ENCODE results near the gene ABCC5. TPM values are rescaled to one million over a fixed set of nuclear protein-coding genes. Genes with fewer than 3 reads are reported as not detected.

The ABCC5 gene
- total and polyA plus RNA-seq, 2 of the 8 experiments (the other 6 are each of a cell fraction or from before 2014, with no cell fraction given): 25.3 to 40.8 TPM

- Histone ChIP-seq H2BK20ac (ENCODE audit: low read length) (no peak overlapping the region), H3K36me3 (ENCODE audit: control insufficient read depth in 2 of 4, insufficient read depth in 4 of 4, low read length in 3 of 4) (peaks cover 0 to 22% (median 9%) of the 10 kb centered on the region in 4 experiments; a peak in 2 of 8 replicates), H3K9me3 (ENCODE audit: insufficient read depth in 2 of 2, low read depth in 1 of 2, low read length in 1 of 2) (no peaks in the 10 kb centered on the region), H3K23ac (ENCODE audit: insufficient read length) (no peak overlapping the region), H3K23me2 (ENCODE audit: low read depth, low read length) (no peaks in the 10 kb centered on the region), H3K56ac (replicated peaks; ENCODE audit: insufficient read length, low read depth, low read length) (no peak overlapping the region), H2AK5ac (ENCODE audit: low read depth, low read length) (no peak overlapping the region), H3K27me3 (replicated peaks in 1 of 4; ENCODE audit: control insufficient read depth in 3 of 4, extremely low read depth in 1 of 4, insufficient read depth in 3 of 4, low read length in 3 of 4) (no peaks in the 10 kb centered on the region), H3K4me3 (ENCODE audit: extremely low read depth in 1 of 4, insufficient read depth in 2 of 4, low read depth in 3 of 4, low read length in 4 of 4) (no peak overlapping the region), H2BK15ac (ENCODE audit: low read length) (no peak overlapping the region), H3K4ac (replicated peaks; ENCODE audit: insufficient read length, low read depth, low read length) (no peak overlapping the region), H2AFZ (ENCODE audit: low read length) (no peak overlapping the region), H3K4me2 (ENCODE audit: insufficient read depth in 1 of 2, low read depth in 2 of 2, low read length in 2 of 2) (no peak overlapping the region), H3K79me1 (ENCODE audit: low read depth, low read length) (no peaks in the 10 kb centered on the region), H2BK5ac (ENCODE audit: low read depth, low read length) (no peak overlapping the region), H2BK120ac (replicated peaks; ENCODE audit: low read depth, low read length) (no peak overlapping the region), H3K27ac (ENCODE audit: low read depth, low read length) (no peak overlapping the region), H3K14ac (ENCODE audit: insufficient read length) (no peak overlapping the region), H3K79me2 (ENCODE audit: control insufficient read depth in 1 of 2, insufficient read depth in 2 of 2, low read length in 2 of 2) (no peaks in the 10 kb centered on the region), H2BK12ac (ENCODE audit: low read depth, low read length) (no peak overlapping the region), H3K18ac (ENCODE audit: extremely low read depth, low read length) (no peak overlapping the region), H4K5ac (ENCODE audit: insufficient read length, low read depth, low read length) (no peak overlapping the region), H3K4me1 (replicated peaks in 1 of 4; ENCODE audit: control insufficient read depth in 3 of 4, insufficient read depth in 4 of 4, low read length in 3 of 4) (no peaks in the 10 kb centered on the region), H4K20me1 (replicated peaks in 1 of 2; ENCODE audit: control insufficient read depth in 1 of 2, insufficient read depth in 2 of 2, low read length in 2 of 2) (peaks cover 0 to 2% of the 10 kb centered on the region in 2 experiments), H4K8ac (ENCODE audit: extremely low read depth, insufficient read depth, low read length) (0 out of 2 replicates have a peak overlapping the region, but pooled peaks have one; percentile 25), H3K9ac (replicated peaks in 1 of 4; ENCODE audit: extremely low read depth in 1 of 4, low read depth in 3 of 4, low read length in 3 of 4) (no peak overlapping the region), H4K91ac (replicated peaks; ENCODE audit: insufficient read length, low read length) (no peak overlapping the region)
- WGBS, 2 experiments (ENCODE audit: extremely low coverage in 1 of 2, insufficient coverage in 1 of 2, insufficient read length in 1 of 2, insufficient replicate concordance in 2 of 2, low coverage in 1 of 2, low lambda C conversion rate in 2 of 2, missing lambda C conversion rate in 1 of 2): 95% methylated on average over 3 of the region's 3 CpGs; no CpG with 5 or more reads in 1 of the 2 experiments
- no peak for FAIRE-seq
- ChIA-PET POLR2A (ENCODE audit: partially characterized antibody) (no interaction called here), CTCF (ENCODE audit: partially characterized antibody) (interaction anchor here (0.7 to 2.4 kb wide), 5 partner anchors 10 to 37 kb away, joined by 3 to 8 read pairs (median 6); no protein-coding TSS in a partner anchor)
- DNase-seq (ENCODE audit: low read depth in 1 of 2, low spot score in 2 of 2): no peak
- TF ChIP-seq KDM1A (IDR thresholded peaks at IDR 0.05; ENCODE audit: borderline replicate concordance, low read length) (no peak), SRF (IDR thresholded peaks at IDR 0.05; ENCODE audit: low read depth, low read length) (no peak), KDM4A (IDR thresholded peaks at IDR 0.05; ENCODE audit: low read depth, low read length, severe bottlenecking) (no peak), SP2 (IDR thresholded peaks at IDR 0.05; ENCODE audit: low read length) (no peak), SP4 (IDR thresholded peaks at IDR 0.05; ENCODE audit: low read length) (no peak), RNF2 (IDR thresholded peaks at IDR 0.05; ENCODE audit: borderline replicate concordance, low read depth, low read length, missing control alignments, poor library complexity, severe bottlenecking) (no peak), POLR2AphosphoS5 (IDR thresholded peaks at IDR 0.05; ENCODE audit: low read depth, low read length) (no peak), SAP30 (IDR thresholded peaks at IDR 0.05; ENCODE audit: insufficient read depth, insufficient replicate concordance, low read length) (no peak), BCL11A (IDR thresholded peaks at IDR 0.05; ENCODE audit: low read depth in 2 of 2, low read length in 2 of 2) (no peak), SIRT6 (IDR thresholded peaks at IDR 0.05; ENCODE audit: low read length) (no peak), HDAC6 (IDR thresholded peaks at IDR 0.05; ENCODE audit: low read depth, low read length) (no peak), BRCA1 (IDR thresholded peaks at IDR 0.05; ENCODE audit: low read depth, low read length) (no peak)
These were observed 84.5 kb downstream of the ABCC5 start for GRCh38 chr3:183933160-183933559.

All from H1 (cell line).